ENCODE results near the gene CFAP100.

CFAP100 gene

GRCh38 chr3:126356373-126357264 is 38.1 kb upstream of the CFAP100 start:
- DNase-seq (ENCODE audit: low spot score) = peak; percentile 48

DNA sequence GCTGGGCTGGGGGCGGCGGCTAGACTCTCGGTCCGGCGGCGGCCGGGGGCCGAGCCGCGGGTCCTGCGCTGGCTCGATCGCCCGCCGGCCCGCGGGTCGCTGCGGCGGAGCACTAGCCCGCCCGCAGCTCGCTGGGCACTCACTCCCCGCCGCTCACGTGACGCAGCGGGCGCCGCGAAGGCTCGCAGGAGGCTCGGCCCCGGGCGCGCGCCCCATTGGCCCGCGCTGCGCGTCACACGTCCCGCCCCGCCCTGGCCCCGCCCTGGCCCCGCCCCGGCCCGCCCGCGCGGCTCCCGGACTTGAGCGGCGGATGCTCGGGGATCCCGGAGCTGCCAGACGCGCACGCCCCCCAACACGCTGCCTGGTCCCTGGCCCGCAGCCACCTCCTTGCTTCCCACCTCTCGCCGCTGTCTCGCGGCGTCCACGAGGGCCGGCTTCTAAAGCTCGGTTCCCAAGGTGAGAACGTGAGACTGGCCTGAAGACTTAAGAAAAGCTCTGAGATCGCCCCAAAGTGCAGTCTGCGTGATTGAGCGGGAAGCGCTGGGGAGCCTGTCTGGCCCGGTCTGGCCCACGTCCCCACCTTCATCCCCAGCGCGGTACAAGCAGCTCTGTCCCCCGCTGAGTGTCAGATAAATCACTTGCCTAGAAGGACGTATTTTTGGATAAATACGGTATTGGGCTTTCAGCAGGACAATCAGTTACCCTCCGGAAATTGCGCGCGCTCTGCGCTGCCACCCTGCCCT is 37.2 kb upstream of the CFAP100 start, which contains the start of gene KLF15:
Gene KLF15, minus strand, starts transcription at position 114 of the 743 bp plus-strand sequence. CDS start 4,486 bp downstream, outside the sequence.
- peak; percentile 94 for DNase-seq (ENCODE audit: low spot score)

DNA sequence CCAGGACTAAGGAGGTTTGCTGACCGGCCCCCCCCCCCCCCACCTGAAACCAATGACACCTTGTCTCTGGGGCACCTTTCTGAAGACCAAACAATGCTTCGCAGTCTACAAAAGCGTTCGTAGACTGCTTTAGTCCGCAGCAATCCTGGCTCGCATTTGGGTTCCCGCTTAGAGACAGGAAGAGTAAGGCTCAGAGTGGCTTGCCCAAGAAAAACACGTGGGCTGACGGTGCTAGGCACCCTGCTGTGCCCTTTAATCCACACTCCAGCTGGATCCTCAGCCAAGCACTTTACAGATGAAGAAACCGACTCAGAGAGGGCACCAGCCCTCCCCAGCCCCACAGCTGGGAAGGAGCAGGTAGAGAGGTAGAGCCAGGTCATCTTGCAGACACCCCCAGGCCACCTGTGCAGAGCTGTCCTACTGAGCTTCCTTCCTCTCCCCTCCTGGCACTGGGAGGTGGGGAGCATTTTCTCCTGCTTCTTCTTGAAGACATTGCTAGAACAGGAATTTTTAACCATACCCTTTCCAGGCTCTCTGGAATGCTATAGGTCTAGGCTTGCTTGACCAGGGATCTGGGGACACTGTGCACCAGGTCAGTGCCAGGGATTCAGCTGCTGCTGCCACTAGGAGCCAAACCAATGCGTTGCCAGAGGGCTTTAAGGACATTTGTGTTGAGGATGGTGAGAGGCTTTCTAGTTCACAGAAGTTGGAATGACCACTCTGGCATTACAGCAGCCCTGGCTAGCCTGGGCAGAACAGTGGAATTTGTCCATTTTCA is 36.5 kb upstream of the CFAP100 start:
- DNase-seq (ENCODE audit: low spot score) = no peak

DNA sequence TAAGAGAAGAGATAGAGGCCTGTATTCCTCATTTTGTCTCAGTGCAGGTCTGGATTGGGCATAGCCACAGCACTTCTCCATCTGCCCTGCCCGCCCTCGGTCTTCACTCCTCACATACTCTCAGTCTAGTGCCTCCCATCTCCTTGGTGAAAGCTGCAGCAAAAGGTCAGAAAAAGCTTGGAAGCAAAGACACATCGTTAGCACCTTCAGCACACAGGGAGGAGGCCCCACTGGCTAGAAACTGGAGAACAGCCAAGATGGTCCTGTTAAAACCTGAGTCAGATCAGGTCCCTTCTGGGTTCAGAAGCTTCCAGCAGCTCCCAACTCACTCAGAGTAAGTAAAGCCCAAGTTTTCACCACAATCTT is 35.9 kb upstream of the CFAP100 start:
- no peak for DNase-seq (ENCODE audit: low spot score)

DNA sequence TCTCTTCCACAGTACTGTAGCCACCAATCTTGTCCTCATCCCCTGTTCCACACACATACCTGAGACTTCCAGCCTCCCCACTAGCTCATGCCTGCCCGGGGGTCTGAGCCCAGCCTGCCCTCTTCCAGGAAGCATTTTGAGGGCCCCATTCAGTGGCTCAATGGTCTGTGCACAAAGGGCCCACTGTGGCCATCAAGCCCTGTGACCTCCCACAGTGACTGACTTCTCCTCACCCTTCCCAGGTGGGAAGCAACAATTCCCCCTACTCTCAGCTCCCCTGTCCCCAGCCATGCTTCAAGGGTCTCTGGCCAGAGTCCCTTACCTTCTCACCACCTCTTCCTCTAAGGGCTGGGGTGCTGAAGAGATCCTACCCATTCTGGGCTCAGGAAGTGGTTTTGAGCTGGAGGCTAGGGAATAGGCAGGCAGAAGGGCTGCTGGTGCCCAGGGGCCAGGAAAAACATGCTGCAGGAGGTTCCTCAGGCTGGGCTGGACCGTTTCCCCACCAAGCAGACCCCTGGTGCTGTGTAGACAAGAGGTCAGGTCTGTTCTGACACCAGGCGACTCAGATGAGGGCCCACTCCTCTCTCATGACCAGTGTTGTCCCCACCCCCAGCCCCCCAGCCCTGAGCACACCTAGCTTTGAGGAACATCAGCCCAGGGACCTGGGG is 34.5 kb upstream of the CFAP100 start:
- DNase-seq (ENCODE audit: low spot score) = no peak

GRCh38 chr3:126360714-126361060 is 34.0 kb upstream of the CFAP100 start:
- no peak for DNase-seq (ENCODE audit: low spot score)

- DNase-seq (ENCODE audit: low spot score) = no peak
Observed at GRCh38 chr3:126361211-126361610, 33.5 kb upstream of the CFAP100 start.

- DNase-seq (ENCODE audit: low spot score) = no peak
Observed at GRCh38 chr3:126364130-126364695, 30.5 kb upstream of the CFAP100 start.

GRCh38 chr3:126364731-126365301 is 29.9 kb upstream of the CFAP100 start:
- DNase-seq (ENCODE audit: low spot score) = no peak

- DNase-seq (ENCODE audit: low spot score) = no peak
Observed at GRCh38 chr3:126365351-126366277, 29.1 kb upstream of the CFAP100 start.

DNA sequence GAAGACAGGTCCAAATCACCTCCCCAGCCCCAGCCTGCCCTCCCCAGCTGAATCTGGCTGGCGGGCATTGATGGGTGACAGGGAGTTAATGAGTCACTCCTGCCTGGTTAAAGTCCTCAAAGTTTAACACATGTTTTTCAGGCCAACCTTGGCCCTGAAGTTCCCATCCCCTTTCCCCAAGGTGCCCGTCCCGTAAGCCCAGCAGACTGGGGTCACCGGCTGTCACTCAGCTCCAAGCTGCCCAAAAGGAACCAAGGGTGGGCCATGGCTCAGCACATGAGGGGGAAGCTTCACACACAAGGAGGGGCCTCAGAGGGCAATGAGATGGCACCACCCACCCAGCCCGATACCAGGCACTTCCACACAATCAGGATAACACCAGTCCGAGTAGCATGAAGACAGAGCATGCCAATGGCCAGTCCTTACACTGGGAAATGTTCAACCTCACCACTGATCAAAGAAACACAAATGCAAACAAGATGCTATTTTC is 27.3 kb upstream of the CFAP100 start:
- no peak for DNase-seq (ENCODE audit: low spot score)

- DNase-seq (ENCODE audit: low spot score) = no peak
Observed at GRCh38 chr3:126369490-126369889, 25.2 kb upstream of the CFAP100 start.

DNA sequence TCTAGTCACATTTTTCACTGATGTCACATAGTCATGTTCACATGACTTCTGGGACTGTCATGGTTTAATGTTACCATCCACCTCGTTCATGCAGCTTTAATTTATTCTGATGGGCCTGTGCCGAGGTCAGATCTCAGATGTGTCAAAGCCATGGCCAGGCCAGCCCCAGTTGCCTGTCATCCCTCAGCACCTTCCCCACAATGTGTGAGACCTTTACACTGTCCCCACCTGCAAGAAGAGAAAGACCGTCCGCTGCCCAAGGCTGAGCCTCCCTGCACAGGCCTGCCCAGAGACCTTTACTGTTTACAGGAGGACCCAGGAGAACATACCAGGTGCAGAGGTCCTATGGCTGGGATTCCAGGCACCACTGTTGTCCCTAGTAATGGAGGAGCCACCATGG is 24.7 kb upstream of the CFAP100 start:
- no peak for DNase-seq (ENCODE audit: low spot score)

DNA sequence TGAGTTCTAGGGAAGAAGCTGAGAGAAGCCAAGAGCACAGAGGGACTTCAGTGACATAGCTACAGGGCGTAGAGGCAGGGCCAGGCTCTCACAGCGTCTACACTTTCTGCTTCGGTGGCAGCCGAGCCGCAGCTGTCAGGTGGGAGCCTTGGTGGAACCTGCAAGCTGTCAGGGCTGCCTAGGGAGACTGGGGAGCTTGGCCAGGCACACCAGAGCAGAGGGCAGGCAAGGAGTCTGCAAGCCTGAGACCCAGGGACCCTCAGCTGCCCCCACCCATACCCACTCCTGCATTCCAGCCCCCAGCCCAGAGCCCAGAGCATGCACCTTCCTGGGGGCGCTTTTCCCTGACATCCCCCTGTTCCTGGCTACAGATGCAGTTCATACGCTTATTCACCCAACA is 24.1 kb upstream of the CFAP100 start:
- DNase-seq (ENCODE audit: low spot score) = no peak

GRCh38 chr3:126371096-126371705 is 23.5 kb upstream of the CFAP100 start:
- no peak for DNase-seq (ENCODE audit: low spot score)

DNA sequence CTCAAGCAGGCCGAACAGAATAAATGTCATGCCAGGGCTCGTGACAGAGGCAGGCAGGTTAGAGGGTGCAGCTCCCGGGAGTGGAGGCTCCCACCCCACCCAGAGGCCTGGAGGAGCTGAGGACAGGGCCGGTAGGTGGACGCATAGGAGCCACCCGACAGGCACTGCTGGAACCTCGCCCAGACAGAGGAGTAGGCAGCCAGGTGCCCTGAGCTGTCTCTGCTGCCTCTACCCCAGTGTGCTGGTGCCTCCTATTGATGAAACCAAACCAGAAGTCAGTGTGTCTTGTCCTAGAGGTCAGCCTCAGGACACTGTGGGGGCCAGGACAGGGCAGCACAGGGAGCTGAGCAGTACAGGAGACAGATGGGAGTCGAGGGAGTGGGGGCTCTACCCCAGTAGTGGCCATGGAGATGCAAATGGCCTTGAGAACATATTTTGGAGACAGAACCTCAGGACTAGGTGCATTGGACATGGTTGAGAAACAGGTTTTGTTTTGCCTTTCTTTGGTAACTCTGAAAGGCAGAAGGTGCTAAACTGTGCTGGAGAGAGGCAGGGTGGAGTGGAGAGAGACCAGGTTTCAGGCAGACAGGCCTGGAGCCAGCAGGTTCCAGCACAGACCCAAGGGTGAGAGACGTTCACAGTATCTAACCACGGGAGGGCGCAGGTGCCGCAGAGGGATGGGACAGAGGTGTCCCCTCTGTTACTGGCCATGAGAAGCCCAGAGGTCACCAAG is 22.1 kb upstream of the CFAP100 start:
- no peak for DNase-seq (ENCODE audit: low spot score)

GRCh38 chr3:126373146-126373613 is 21.5 kb upstream of the CFAP100 start:
- DNase-seq (ENCODE audit: low spot score) = no peak
